GM21423 (cell line): Measurements from ENCODE around the gene CLDN10.

ENCODE experiments used
- ATAC-seq: cut with Tn5 transposase; IDR thresholded peaks from one replicate; pipeline ENCODE4 v1.9.1; 2021; ENCODE audit warnings: mild to moderate bottlenecking, moderate library complexity; ENCODE audit not compliant: unreplicated experiment

Gene CLDN10

GRCh38 chr13:95596701-95597100, 44.2 kb downstream of the CLDN10 start:
- ATAC-seq: no peak

- ATAC-seq: no peak
These were observed 48.7 kb downstream of the CLDN10 start for GRCh38 chr13:95601216-95601615.

GRCh38 chr13:95601906-95602305, 49.4 kb downstream of the CLDN10 start:
- ATAC-seq: no peak

- ATAC-seq: no peak
These were observed 51.5 kb downstream of the CLDN10 start for GRCh38 chr13:95603887-95604555.

GRCh38 chr13:95604556-95604915, 52.0 kb downstream of the CLDN10 start:
- no peak for ATAC-seq

GRCh38 chr13:95605448-95606125, 53.1 kb downstream of the CLDN10 start:
- no peak for ATAC-seq

- ATAC-seq: no peak
These were observed 54.8 kb downstream of the CLDN10 start for GRCh38 chr13:95607366-95607765.

GRCh38 chr13:95608640-95609323, 56.3 kb downstream of the CLDN10 start:
- no peak for ATAC-seq

- no peak for ATAC-seq
These were observed 62.2 kb downstream of the CLDN10 start for GRCh38 chr13:95614641-95615245.

- no peak for ATAC-seq
These were observed 63.0 kb downstream of the CLDN10 start for GRCh38 chr13:95615539-95615938.

GRCh38 chr13:95620030-95620824, 67.7 kb downstream of the CLDN10 start:
- no peak for ATAC-seq

GRCh38 chr13:95620825-95621498, 68.4 kb downstream of the CLDN10 start:
- ATAC-seq: no peak

GRCh38 chr13:95623141-95623540, 70.6 kb downstream of the CLDN10 start:
- ATAC-seq: no peak

GRCh38 chr13:95624020-95624419, 71.5 kb downstream of the CLDN10 start:
- ATAC-seq: peak; percentile 58

- no peak for ATAC-seq
These were observed 74.2 kb downstream of the CLDN10 start for GRCh38 chr13:95626768-95627167.

- ATAC-seq: no peak
These were observed 75.1 kb downstream of the CLDN10 start for GRCh38 chr13:95627590-95627989.

GRCh38 chr13:95628488-95628887, 76.0 kb downstream of the CLDN10 start:
- ATAC-seq: no peak

- ATAC-seq: no peak
These were observed 76.6 kb downstream of the CLDN10 start for GRCh38 chr13:95629071-95629470.
